ENCODE measurements around the gene MBP.

- TF ChIP-seq CTCF (IDR thresholded peaks at IDR 0.05 in 8 of 11, conservative IDR thresholded peaks at IDR 0.05 in 3 of 11): no peak
- no peak for TF ChIP-seq POLR2A (IDR thresholded peaks at IDR 0.05)
- TF ChIP-seq POLR2AphosphoS5 (IDR thresholded peaks at IDR 0.05): peak in 1 of 3 donors; percentile 24
These were observed 123.8 kb downstream of the MBP start for GRCh38 chr18:77008576-77009315.

Data from spleen (tissue), 7 donors.